Pericardium fibroblast (primary cell): Measurements from ENCODE around the gene DCLRE1C. TPM values are rescaled to one million over a fixed set of nuclear protein-coding genes. Genes with fewer than 3 reads are reported as not detected.

ENCODE experiments used
- total RNA-seq: library from RNA; depleted of rRNA; stranded (reverse); fragments of >200 nt; gene quantifications from 2 replicates; pipeline ENCODE4 v1.2.3, GENCODE V29; 2015

The DCLRE1C gene
- total RNA-seq, result 2.9 and 5.5 TPM in 2 replicates

GRCh38 chr10:14954001-14954770 is at the start of gene DCLRE1C:
Gene DCLRE1C, minus strand, starts transcription at chr10:14954096. Its CDS starts 86 bp downstream, at chr10:14954010.

GRCh38 chr10:14959221-14960057 is 5.5 kb upstream of the DCLRE1C start, which contains the start of gene MEIG1:
Gene MEIG1, plus strand, starts transcription at chr10:14959388. Its CDS starts 7,081 bp downstream, at chr10:14966469.

GRCh38 chr10:14878266-14879123 is 75.4 kb downstream of the DCLRE1C start, which contains the start of gene SUV39H2:
Gene SUV39H2, plus strand, starts transcription at chr10:14878866. Its CDS starts 23 bp downstream, at chr10:14878889.

Other genes with a start within 250 kb of the DCLRE1C start
- 2.4 and 27.2 TPM in 2 replicates for gene FAM107B, start 179.2 kb downstream of the DCLRE1C start, total RNA-seq
- gene CDNF, start 116.1 kb downstream of the DCLRE1C start, total RNA-seq, result 0.09 and 4.8 TPM in 2 replicates
- gene HSPA14, start 115.8 kb downstream of the DCLRE1C start, total RNA-seq, result 8.1 and 10.4 TPM in 2 replicates
- gene MSANTD7, start 115.8 kb downstream of the DCLRE1C start, total RNA-seq, result 10.7 and 11.1 TPM in 2 replicates
- gene SUV39H2, start 75.2 kb downstream of the DCLRE1C start, total RNA-seq, result 3.2 and 6.8 TPM in 2 replicates
- gene MEIG1, start 5.3 kb upstream of the DCLRE1C start, total RNA-seq, result not detected in 2 replicates
- gene OLAH, start 89.8 kb upstream of the DCLRE1C start, total RNA-seq, result 0.23 and 2.0 TPM in 2 replicates
- gene ACBD7, start 134.7 kb upstream of the DCLRE1C start, total RNA-seq, result 0.47 and 2.5 TPM in 2 replicates
- 14.2 and 14.9 TPM in 2 replicates for gene RPP38, start 143.3 kb upstream of the DCLRE1C start, total RNA-seq
- 22.5 and 33.9 TPM in 2 replicates for gene NMT2, start 214.6 kb upstream of the DCLRE1C start, total RNA-seq